DMS153 treated with DMSO at 0.1 percent for 48 hours (cell line): Measurements from ENCODE around the gene PNLIPRP1.

ENCODE experiments used
- DNase-seq: peaks from one replicate; lab custom pipeline; 2025; ENCODE audit not compliant: unreplicated experiment; lab: John Stamatoyannopoulos, UW

PNLIPRP1 gene

GRCh38 chr10:116590590-116591444 lies at the start of gene PNLIPRP1:
Gene PNLIPRP1, plus strand, starts transcription at chr10:116590959. Its CDS starts 171 bp downstream, at chr10:116591130.
- no peak for DNase-seq

GRCh38 chr10:116542007-116542677 lies 48.6 kb upstream of the PNLIPRP1 start:
- no peak for DNase-seq

- no peak for DNase-seq
These were observed 45.6 kb upstream of the PNLIPRP1 start for GRCh38 chr10:116545122-116545521.

- no peak for DNase-seq
These were observed 45.0 kb upstream of the PNLIPRP1 start, which contains the start of gene PNLIP for GRCh38 chr10:116545756-116546155. Gene PNLIP, plus strand, starts transcription at chr10:116545931. Its CDS starts 162 bp downstream, at chr10:116546093.

- no peak for DNase-seq
These were observed 42.5 kb upstream of the PNLIPRP1 start for GRCh38 chr10:116548301-116548700.

- DNase-seq: no peak
These were observed 37.3 kb upstream of the PNLIPRP1 start for GRCh38 chr10:116553378-116553980.

- no peak for DNase-seq
These were observed 36.1 kb upstream of the PNLIPRP1 start for GRCh38 chr10:116554628-116555027.

GRCh38 chr10:116555880-116556279 lies 34.9 kb upstream of the PNLIPRP1 start:
- DNase-seq: no peak

- no peak for DNase-seq
These were observed 33.4 kb upstream of the PNLIPRP1 start for GRCh38 chr10:116557305-116557880.

- DNase-seq: no peak
These were observed 25.2 kb upstream of the PNLIPRP1 start for GRCh38 chr10:116565534-116565933.

- DNase-seq: no peak
These were observed 23.8 kb upstream of the PNLIPRP1 start for GRCh38 chr10:116566932-116567331.

- DNase-seq: no peak
These were observed 23.4 kb upstream of the PNLIPRP1 start for GRCh38 chr10:116567335-116567734.

- no peak for DNase-seq
These were observed 16.0 kb upstream of the PNLIPRP1 start for GRCh38 chr10:116574797-116575196.

GRCh38 chr10:116587878-116588591 lies 2.7 kb upstream of the PNLIPRP1 start:
- no peak for DNase-seq

GRCh38 chr10:116588995-116589394 lies 1.8 kb upstream of the PNLIPRP1 start:
- no peak for DNase-seq

GRCh38 chr10:116589926-116590325 lies 833 bp upstream of the PNLIPRP1 start:
- DNase-seq: no peak

GRCh38 chr10:116593139-116593740 lies 2.5 kb downstream of the PNLIPRP1 start:
- DNase-seq: no peak

- DNase-seq: no peak
These were observed 3.8 kb downstream of the PNLIPRP1 start for GRCh38 chr10:116594525-116595035.

GRCh38 chr10:116596062-116596461 lies 5.3 kb downstream of the PNLIPRP1 start:
- DNase-seq: no peak

- DNase-seq: no peak
These were observed 6.8 kb downstream of the PNLIPRP1 start for GRCh38 chr10:116597543-116597942.
